SK-N-SH (cell line): ENCODE results near the gene PCDHGA9. TPM values are rescaled to one million over a fixed set of nuclear protein-coding genes. Genes with fewer than 3 reads are reported as not detected.
A peak's percentile ranks its signal among the peaks of the same experiment; 100 is the strongest.
"Not testable (repeated sequence)": the region's sequence is repeated elsewhere in the genome, so short reads cannot be mapped to it uniquely, and the experiment has no call there.

Source experiments
- CTCF ChIA-PET: fragments of 300-600, 350-600 bp; formaldehyde crosslinking; extraction: SDS; loops from one replicate; lab custom pipeline; 2021; lab: Yijun Ruan, JAX
- POLR2A ChIA-PET: fragments of 350-600 bp; sonication (Branson Sonifier 250); formaldehyde crosslinking; extraction: SDS; loops from one replicate; lab custom pipeline; 2020; ENCODE audit warnings: antibody characterized with exemption, inconsistent platforms; lab: Yijun Ruan, JAX
- DNase-seq: peaks from one replicate; pipeline ENCODE4 v3.0.0; 2012
- H2AFZ ChIP-seq: fragments of 200-600 bp; sonication (generic); 2 replicates; pipeline ENCODE4 v1.8.1; 2016; ENCODE audit warnings: antibody characterized with exemption, mild to moderate bottlenecking, low read depth
- H3F3A ChIP-seq: fragments of 200-600 bp; sonication (generic); replicated peaks from 2 replicates; pipeline ENCODE3; 2016; ENCODE audit warnings: antibody characterized with exemption, mild to moderate bottlenecking; ENCODE audit not compliant: insufficient read depth
- H3K27ac ChIP-seq, 2 experiments: fragments of 200-500 bp in 1 of 2; fragments of 200-600 bp in 1 of 2; sonication (Bioruptor generic) in 1 of 2; sonication (generic), shearing (Covaris generic) in 1 of 2; 2 replicates each; pipeline versions ENCODE4 v1.5.1 to v1.6.1; 2014 to 2016; ENCODE audit warnings: low read depth in 2 of 2, inconsistent platforms in 1 of 2, low read length in 1 of 2, mild to moderate bottlenecking in 1 of 2, mixed read lengths in 1 of 2
- H3K27me3 ChIP-seq: fragments of 200-600 bp; sonication (generic), shearing (Covaris generic); 2 replicates; pipeline ENCODE4 v1.6.1; 2016; ENCODE audit warnings: mixed run types; ENCODE audit not compliant: insufficient read depth
- H3K36me3 ChIP-seq, 2 experiments: fragments of 200-500 bp in 1 of 2; fragments of 200-600 bp in 1 of 2; sonication (Bioruptor generic) in 1 of 2; sonication (generic) in 1 of 2; replicated peaks in 1 of 2; 2 replicates each; pipeline versions ENCODE3 to v1.5.1; 2014 to 2016; ENCODE audit warnings: low read length in 1 of 2, mild to moderate bottlenecking in 1 of 2; ENCODE audit not compliant: insufficient read depth in 2 of 2, control insufficient read depth in 1 of 2
- H3K4me1 ChIP-seq, 2 experiments: fragments of 200-500 bp in 1 of 2; fragments of 200-600 bp in 1 of 2; sonication (Bioruptor generic) in 1 of 2; sonication (generic), shearing (Covaris generic) in 1 of 2; 2 replicates each; pipeline versions ENCODE4 v1.5.1 to v1.6.1; 2014 to 2016; ENCODE audit warnings: low read depth in 1 of 2, low read length in 1 of 2, mixed run types in 1 of 2; ENCODE audit not compliant: insufficient read depth in 2 of 2, control insufficient read depth in 1 of 2
- H3K4me2 ChIP-seq: fragments of 200-600 bp; sonication (generic), shearing (Covaris generic); 2 replicates; pipeline ENCODE4 v1.6.1; 2017; ENCODE audit warnings: mixed run types
- H3K4me3 ChIP-seq, 2 experiments: fragments of 200-500 bp in 1 of 2; fragments of 200-600 bp in 1 of 2; sonication (Bioruptor generic) in 1 of 2; sonication (generic), shearing (Covaris generic) in 1 of 2; 2 replicates each; pipeline versions ENCODE4 v1.5.1 to v1.8.1; 2014 to 2016; ENCODE audit warnings: low read depth in 2 of 2, inconsistent platforms in 1 of 2, low read length in 1 of 2, mild to moderate bottlenecking in 1 of 2, mixed read lengths in 1 of 2, moderate library complexity in 1 of 2
- H3K79me2 ChIP-seq: fragments of 200-600 bp; sonication (generic); 2 replicates; pipeline ENCODE4 v1.8.1; 2017; ENCODE audit warnings: mild to moderate bottlenecking; ENCODE audit not compliant: insufficient read depth
- H3K9ac ChIP-seq: fragments of 200-600 bp; sonication (generic); 2 replicates; pipeline ENCODE4 v1.6.1; 2017; ENCODE audit warnings: mixed run types
- H3K9me2 ChIP-seq: fragments of 200-600 bp; sonication (generic); 2 replicates; pipeline ENCODE4 v1.6.1; 2017; ENCODE audit warnings: mixed run types
- H3K9me3 ChIP-seq: fragments of 200-600 bp; sonication (generic); 2 replicates; pipeline ENCODE4 v1.6.1; 2017; ENCODE audit warnings: mixed run types, mild to moderate bottlenecking, moderate library complexity
- H4K20me1 ChIP-seq: fragments of 200-600 bp; sonication (generic); 2 replicates; pipeline ENCODE4 v1.6.1; 2017; ENCODE audit warnings: mild to moderate bottlenecking, mixed run types; ENCODE audit not compliant: insufficient read depth
- CTCF ChIP-seq: fragments of 200-600 bp; sonication (generic); IDR thresholded peaks from 2 replicates; pipeline ENCODE4 v1.6.1; 2017; ENCODE audit warnings: antibody characterized with exemption, mild to moderate bottlenecking, moderate library complexity
- ELF1 ChIP-seq: IDR thresholded peaks from 2 replicates; pipeline ENCODE4 v1.4.0; 2012
- FOXM1 ChIP-seq: IDR thresholded peaks from 2 replicates; pipeline ENCODE4 v1.4.0; 2012; ENCODE audit warnings: low read depth, mild to moderate bottlenecking
- MXI1 ChIP-seq: IDR thresholded peaks from 2 replicates; pipeline ENCODE4 v1.6.1; 2012; ENCODE audit warnings: mild to moderate bottlenecking, low read depth, low read length, improper control_type of control experiment
- NRF1 ChIP-seq: IDR thresholded peaks from 2 replicates; pipeline ENCODE4 v1.6.1; 2012; ENCODE audit warnings: low read depth, mild to moderate bottlenecking, low read length
- RCOR1 ChIP-seq: fragments of 150-350 bp; IDR thresholded peaks from 2 replicates; pipeline ENCODE4 v1.6.1; 2017; ENCODE audit warnings: antibody characterized with exemption, low read length
- REST ChIP-seq: IDR thresholded peaks from 2 replicates; pipeline ENCODE4 v1.6.1; 2012; ENCODE audit warnings: mild to moderate bottlenecking, low read depth, low read length, moderate library complexity
- RFX5 ChIP-seq: IDR thresholded peaks from 2 replicates; pipeline ENCODE4 v1.6.1; 2012; ENCODE audit warnings: mild to moderate bottlenecking, improper control_type of control experiment, low read length
- SIN3A ChIP-seq: IDR thresholded peaks from 2 replicates; pipeline ENCODE4 v1.6.1; 2012; ENCODE audit warnings: low read depth, mild to moderate bottlenecking, low read length, moderate library complexity, borderline replicate concordance
- TEAD4 ChIP-seq: IDR thresholded peaks from 2 replicates; pipeline ENCODE4 v1.4.0; 2012; ENCODE audit warnings: mild to moderate bottlenecking, borderline replicate concordance; ENCODE audit not compliant: insufficient read depth
- WGBS: methylation state at CpG from one replicate; pipeline ENCODE4 v1.1.6; 2017; ENCODE audit warnings: low lambda C conversion rate; 5-methylcytosine and 5-hydroxymethylcytosine counted together
- polyA plus RNA-seq, 3 experiments: library from polyadenylated mRNA; depleted of rRNA; stranded (reverse); fragments of >200 nt; gene quantifications; 2 replicates each; pipeline ENCODE4 v1.2.3, GENCODE V29; 2012

PCDHGA9 gene
- polyA plus RNA-seq, 1 of the 3 experiments (the other 2 are of a cell fraction) = 0.16 TPM

- POLR2A ChIA-PET, DNase-seq, H3K4me2 ChIP-seq, H3K27me3 ChIP-seq, H3K9me2 ChIP-seq, H3K9ac ChIP-seq, H3K9me3 ChIP-seq, H3F3A ChIP-seq, H3K79me2 ChIP-seq, H3K4me1 ChIP-seq, H2AFZ ChIP-seq, H3K27ac ChIP-seq, H4K20me1 ChIP-seq, H3K4me3 ChIP-seq: not testable (repeated sequence)
- 80% methylated on average over 21 of the region's 40 CpGs for WGBS
- peak; percentile 8; the same call in 1 of the 2 replicates for TF ChIP-seq CTCF
- CTCF ChIA-PET = interaction anchor here (2.0 kb wide), 1 partner anchor 170 kb away, joined by 5 read pairs; no protein-coding TSS in a partner anchor
- H3K36me3 ChIP-seq = peaks cover 0 to 13% of the 10 kb centered on the region in 2 experiments
Observed at GRCh38 chr5:141387557-141388311, 14.8 kb upstream of the PCDHGA9 start, which contains the start of gene PCDHGB4. Gene PCDHGB4 (plus strand): TSS chr5:141387698. CDS start chr5:141387885, 187 bp downstream.

- no peaks in the 10 kb centered on the region for H3F3A ChIP-seq
- H3K9ac ChIP-seq = no peak overlapping the region
- no peak overlapping the region; a peak in 1 of 4 replicates for H3K4me3 ChIP-seq
- H3K9me2 ChIP-seq = no peaks in the 10 kb centered on the region
- H3K4me1 ChIP-seq = no peaks in the 10 kb centered on the region
- H3K4me2 ChIP-seq = no peak overlapping the region
- H3K36me3 ChIP-seq = peaks cover 0 to 17% of the 10 kb centered on the region in 2 experiments
- H3K27ac ChIP-seq = no peak overlapping the region
- POLR2A ChIA-PET = no interaction called here
- WGBS = 70% methylated on average over 10 of the region's 10 CpGs
- TF ChIP-seq NRF1 (no peak), ELF1 (no peak), RFX5 (no peak), SIN3A (no peak), RCOR1 (no peak), TEAD4 (no peak), FOXM1 (no peak), REST (no peak), MXI1 (no peak)
- no peak overlapping the region for H2AFZ ChIP-seq
- H3K9me3 ChIP-seq = peaks cover 6% of the 10 kb centered on the region; the same call in 1 of the 2 replicates
- no peak for DNase-seq
- 0 out of 2 replicates have a peak, but pooled peaks cover 5% of the 10 kb centered on the region for H3K79me2 ChIP-seq
- H3K27me3 ChIP-seq = no peaks in the 10 kb centered on the region
- CTCF ChIA-PET = interaction anchor here (1.1 to 1.4 kb wide), 2 partner anchors 136 to 514 kb away, joined by 3 to 4 read pairs; no protein-coding TSS in a partner anchor
- H4K20me1 ChIP-seq = no peaks in the 10 kb centered on the region
Observed at GRCh38 chr5:141388661-141389060, 13.9 kb upstream of the PCDHGA9 start.
